ENCODE measurements around the gene MANF. TPM values are rescaled to one million over a fixed set of nuclear protein-coding genes. Genes with fewer than 3 reads are reported as not detected.
A peak's percentile ranks its signal among the peaks of the same experiment; 100 is the strongest.

The MANF gene
- total and polyA plus RNA-seq, 12 donors, result 16.1 to 306 (median 43.1) TPM

DNA sequence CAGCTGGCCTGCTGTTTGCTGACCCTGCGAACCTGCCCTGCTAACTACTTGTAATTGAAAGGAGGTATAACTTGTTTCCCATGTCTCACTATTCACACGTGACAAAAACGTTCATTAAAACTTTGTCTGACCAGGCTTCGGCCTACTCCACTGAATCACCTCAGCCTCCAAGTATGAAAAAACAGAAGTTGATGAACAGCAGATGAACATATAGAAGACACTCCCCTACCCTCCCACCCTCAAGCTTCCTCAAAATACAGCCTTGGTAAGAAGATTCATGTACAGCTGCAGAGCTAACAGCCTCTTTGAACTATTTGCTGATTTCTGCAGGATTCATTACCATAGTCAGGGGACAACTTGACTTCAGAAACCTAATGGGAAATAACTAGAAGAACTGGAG lies 16.6 kb downstream of the MANF start:
- peak in 1 of 7 donors; percentile 29 for DNase-seq
- Histone ChIP-seq H3K27me3 (no peaks in the 10 kb centered on the region), H3K4me3 (no peak overlapping the region), H3K27ac (peak overlapping the region in 2 of 5 donors; percentile 21 to 52), H3K4me1 (replicated peaks in 1 of 2) (no peaks in the 10 kb centered on the region), H3K36me3 (replicated peaks in 1 of 2) (peaks cover 0 to 25% of the 10 kb centered on the region in 2 donors), H3K9me3 (replicated peaks in 1 of 3) (no peaks in the 10 kb centered on the region)
- intact Hi-C loops (cut with DNase I), result no loop called here
- WGBS, 4 donors, result 77 to 88% (median 82%) methylated on average over 4 of the region's 4 CpGs
- TF ChIP-seq POLR2A (IDR thresholded peaks at IDR 0.05), result no peak
- TF ChIP-seq, protein P1, sequence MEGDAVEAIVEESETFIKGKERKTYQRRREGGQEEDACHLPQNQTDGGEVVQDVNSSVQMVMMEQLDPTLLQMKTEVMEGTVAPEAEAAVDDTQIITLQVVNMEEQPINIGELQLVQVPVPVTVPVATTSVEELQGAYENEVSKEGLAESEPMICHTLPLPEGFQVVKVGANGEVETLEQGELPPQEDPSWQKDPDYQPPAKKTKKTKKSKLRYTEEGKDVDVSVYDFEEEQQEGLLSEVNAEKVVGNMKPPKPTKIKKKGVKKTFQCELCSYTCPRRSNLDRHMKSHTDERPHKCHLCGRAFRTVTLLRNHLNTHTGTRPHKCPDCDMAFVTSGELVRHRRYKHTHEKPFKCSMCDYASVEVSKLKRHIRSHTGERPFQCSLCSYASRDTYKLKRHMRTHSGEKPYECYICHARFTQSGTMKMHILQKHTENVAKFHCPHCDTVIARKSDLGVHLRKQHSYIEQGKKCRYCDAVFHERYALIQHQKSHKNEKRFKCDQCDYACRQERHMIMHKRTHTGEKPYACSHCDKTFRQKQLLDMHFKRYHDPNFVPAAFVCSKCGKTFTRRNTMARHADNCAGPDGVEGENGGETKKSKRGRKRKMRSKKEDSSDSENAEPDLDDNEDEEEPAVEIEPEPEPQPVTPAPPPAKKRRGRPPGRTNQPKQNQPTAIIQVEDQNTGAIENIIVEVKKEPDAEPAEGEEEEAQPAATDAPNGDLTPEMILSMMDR (IDR thresholded peaks at IDR 0.05), result no peak

DNA sequence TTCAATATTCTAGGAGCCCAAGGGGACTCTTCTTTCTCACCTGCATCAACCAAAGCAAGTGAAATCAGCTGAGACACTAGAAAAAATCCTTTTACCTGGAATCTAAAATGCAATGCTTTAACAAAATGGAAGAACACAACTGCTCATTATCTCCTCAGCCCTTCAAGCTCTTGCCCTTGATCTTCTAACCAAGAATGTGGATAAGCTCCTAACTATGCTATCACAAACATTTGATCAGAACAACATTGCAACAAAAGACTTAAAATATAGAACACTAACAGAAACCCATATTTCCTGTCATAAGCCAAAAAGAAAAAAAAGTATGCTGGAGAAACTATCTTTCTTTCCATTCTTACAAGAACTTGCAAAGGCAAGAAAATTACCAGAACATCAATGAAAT lies 18.6 kb downstream of the MANF start:
- TF ChIP-seq, protein P1 (IDR thresholded peaks at IDR 0.05), result no peak
- no peak for TF ChIP-seq POLR2A (IDR thresholded peaks at IDR 0.05)
- H3K4me3 ChIP-seq, result no peak overlapping the region
- no peaks in the 10 kb centered on the region for H3K27me3 ChIP-seq
- H3K9me3 ChIP-seq (replicated peaks in 1 of 3), result no peaks in the 10 kb centered on the region
- no peak for DNase-seq
- no peak overlapping the region for H3K27ac ChIP-seq
- intact Hi-C loops (cut with DNase I), result no loop called here
- no peaks in the 10 kb centered on the region for H3K4me1 ChIP-seq (replicated peaks in 1 of 2)
- peaks cover 0 to 8% of the 10 kb centered on the region in 2 donors for H3K36me3 ChIP-seq (replicated peaks in 1 of 2)

DNA sequence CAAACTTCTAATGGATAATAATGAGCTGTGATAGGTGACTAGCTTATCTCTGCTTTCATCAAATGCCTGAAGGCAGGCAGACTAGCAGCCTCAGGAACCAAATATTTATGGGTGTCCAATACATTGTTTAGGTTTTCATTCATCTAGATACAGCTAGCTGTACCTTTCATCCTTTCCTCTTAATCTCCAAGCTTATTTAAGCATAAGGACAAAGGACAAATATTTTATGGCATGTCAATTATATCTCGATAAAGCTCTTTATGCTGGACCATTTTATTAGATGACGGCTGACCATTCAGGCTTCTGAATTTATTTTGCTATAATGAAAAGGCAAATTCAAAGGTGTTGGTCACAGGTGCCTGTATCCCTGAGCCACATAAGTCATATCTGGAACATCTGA lies 22.9 kb downstream of the MANF start:
- Histone ChIP-seq H3K4me1 (replicated peaks in 1 of 2) (no peaks in the 10 kb centered on the region), H3K9me3 (replicated peaks in 1 of 3) (no peaks in the 10 kb centered on the region), H3K36me3 (replicated peaks in 1 of 2) (peaks cover 0 to 25% of the 10 kb centered on the region in 2 donors), H3K4me3 (no peak overlapping the region), H3K27ac (no peak overlapping the region), H3K27me3 (no peaks in the 10 kb centered on the region)
- no peak for TF ChIP-seq POLR2A (IDR thresholded peaks at IDR 0.05)
- TF ChIP-seq, protein P1 (IDR thresholded peaks at IDR 0.05), result no peak
- 93 to 98% (median 95%) methylated on average over 2 of the region's 2 CpGs for WGBS, 4 donors
- intact Hi-C loops (cut with DNase I), result no loop called here
- DNase-seq, result no peak

DNA sequence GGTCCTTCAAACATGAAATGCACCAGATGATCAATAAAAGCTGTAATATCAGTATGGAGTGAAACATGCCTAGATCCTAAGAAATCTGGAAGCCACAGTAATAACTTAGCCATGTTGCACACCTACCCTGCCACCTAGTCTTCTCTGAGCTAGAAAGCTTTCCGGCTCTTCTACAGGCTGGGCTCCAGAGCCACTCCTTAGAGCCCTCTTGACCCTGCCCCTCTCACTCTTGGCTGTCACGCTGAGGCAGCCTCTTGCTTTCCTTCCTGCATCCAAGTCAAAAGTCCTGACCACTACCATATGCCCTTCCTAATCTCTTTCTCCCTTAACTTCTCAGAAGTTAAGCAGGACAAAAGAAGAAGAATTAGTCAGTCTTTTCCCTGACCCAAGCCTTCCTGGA lies 23.7 kb downstream of the MANF start:
- TF ChIP-seq, protein P1 (IDR thresholded peaks at IDR 0.05), result no peak
- TF ChIP-seq POLR2A (IDR thresholded peaks at IDR 0.05), result no peak
- no peaks in the 10 kb centered on the region for H3K4me1 ChIP-seq (replicated peaks in 1 of 2)
- H3K9me3 ChIP-seq (replicated peaks in 1 of 3), result no peaks in the 10 kb centered on the region
- H3K4me3 ChIP-seq, result no peak overlapping the region
- H3K36me3 ChIP-seq (replicated peaks in 1 of 2), result peaks cover 0 to 22% of the 10 kb centered on the region in 2 donors
- no peak overlapping the region for H3K27ac ChIP-seq
- WGBS, 4 donors, result 65 to 84% (median 79%) methylated on average over 2 of the region's 2 CpGs
- DNase-seq, result no peak
- H3K27me3 ChIP-seq, result no peaks in the 10 kb centered on the region
- intact Hi-C loops (cut with DNase I), result no loop called here

Measured in adrenal gland (tissue), 12 donors.